ENCODE data around the gene POC1B.

POC1B gene

GRCh38 chr12:89571491-89572195 lies 45.8 kb upstream of the POC1B start:
- Histone ChIP-seq H3K79me2 (no peaks in the 10 kb centered on the region), H2AFZ (no peak overlapping the region), H3K4me1 (peaks cover 14% of the 10 kb centered on the region), H3K9ac (no peak overlapping the region), H3K4me2 (ENCODE audit: low read length) (no peak overlapping the region), H3K36me3 (ENCODE audit: control insufficient read depth, insufficient read depth, low read length) (no peaks in the 10 kb centered on the region), H3K27ac (no peak overlapping the region), H3K27me3 (ENCODE audit: control insufficient read depth, insufficient read depth, low read length) (no peaks in the 10 kb centered on the region), H3K9me3 (ENCODE audit: control insufficient read depth, low read length) (no peaks in the 10 kb centered on the region), H3K4me3 (ENCODE audit: low read depth, low read length) (no peak overlapping the region)
- no peak for TF ChIP-seq CTCF (IDR thresholded peaks at IDR 0.05)

- H3K79me2 ChIP-seq: no peaks in the 10 kb centered on the region
- H3K4me3 ChIP-seq (ENCODE audit: low read depth, low read length): no peak overlapping the region
- no peak overlapping the region for H3K9ac ChIP-seq
- no peak for TF ChIP-seq CTCF (IDR thresholded peaks at IDR 0.05)
- H3K27ac ChIP-seq: no peak overlapping the region
- H2AFZ ChIP-seq: no peak overlapping the region
- no peaks in the 10 kb centered on the region for H3K27me3 ChIP-seq (ENCODE audit: control insufficient read depth, insufficient read depth, low read length)
- no peaks in the 10 kb centered on the region for H3K36me3 ChIP-seq (ENCODE audit: control insufficient read depth, insufficient read depth, low read length)
- H3K4me2 ChIP-seq (ENCODE audit: low read length): no peak overlapping the region
- H3K9me3 ChIP-seq (ENCODE audit: control insufficient read depth, low read length): no peaks in the 10 kb centered on the region
- no peaks in the 10 kb centered on the region for H3K4me1 ChIP-seq
Measured at GRCh38 chr12:89568484-89568883, 42.6 kb upstream of the POC1B start.

- TF ChIP-seq CTCF (IDR thresholded peaks at IDR 0.05): no peak
- no peaks in the 10 kb centered on the region for H3K4me1 ChIP-seq
- no peak overlapping the region for H2AFZ ChIP-seq
- no peaks in the 10 kb centered on the region for H3K27me3 ChIP-seq (ENCODE audit: control insufficient read depth, insufficient read depth, low read length)
- H3K27ac ChIP-seq: no peak overlapping the region
- no peak overlapping the region for H3K9ac ChIP-seq
- H3K79me2 ChIP-seq: no peaks in the 10 kb centered on the region
- H3K4me2 ChIP-seq (ENCODE audit: low read length): no peak overlapping the region
- H3K9me3 ChIP-seq (ENCODE audit: control insufficient read depth, low read length): no peaks in the 10 kb centered on the region
- no peaks in the 10 kb centered on the region for H3K36me3 ChIP-seq (ENCODE audit: control insufficient read depth, insufficient read depth, low read length)
- H3K4me3 ChIP-seq (ENCODE audit: low read depth, low read length): no peak overlapping the region
Measured at GRCh38 chr12:89567691-89568239, 41.9 kb upstream of the POC1B start.

- no peaks in the 10 kb centered on the region for H3K27me3 ChIP-seq (ENCODE audit: control insufficient read depth, insufficient read depth, low read length)
- H3K9me3 ChIP-seq (ENCODE audit: control insufficient read depth, low read length): no peaks in the 10 kb centered on the region
- H3K9ac ChIP-seq: no peak overlapping the region
- no peak overlapping the region for H3K4me2 ChIP-seq (ENCODE audit: low read length)
- no peak overlapping the region for H2AFZ ChIP-seq
- no peaks in the 10 kb centered on the region for H3K79me2 ChIP-seq
- H3K4me3 ChIP-seq (ENCODE audit: low read depth, low read length): no peak overlapping the region
- no peak for TF ChIP-seq CTCF (IDR thresholded peaks at IDR 0.05)
- no peaks in the 10 kb centered on the region for H3K36me3 ChIP-seq (ENCODE audit: control insufficient read depth, insufficient read depth, low read length)
- H3K27ac ChIP-seq: no peak overlapping the region
- H3K4me1 ChIP-seq: no peaks in the 10 kb centered on the region
Measured at GRCh38 chr12:89566615-89567014, 40.8 kb upstream of the POC1B start.

GRCh38 chr12:89565002-89565401 lies 39.2 kb upstream of the POC1B start:
- Histone ChIP-seq H3K9me3 (ENCODE audit: control insufficient read depth, low read length) (no peaks in the 10 kb centered on the region), H2AFZ (no peak overlapping the region), H3K4me3 (ENCODE audit: low read depth, low read length) (no peak overlapping the region), H3K4me2 (ENCODE audit: low read length) (no peak overlapping the region), H3K4me1 (no peaks in the 10 kb centered on the region), H3K27me3 (ENCODE audit: control insufficient read depth, insufficient read depth, low read length) (no peaks in the 10 kb centered on the region), H3K79me2 (no peaks in the 10 kb centered on the region), H3K36me3 (ENCODE audit: control insufficient read depth, insufficient read depth, low read length) (no peaks in the 10 kb centered on the region), H3K9ac (no peak overlapping the region), H3K27ac (no peak overlapping the region)
- no peak for TF ChIP-seq CTCF (IDR thresholded peaks at IDR 0.05)
